ENCODE measurements around the gene ACTBL2.

ACTBL2 gene

DNA sequence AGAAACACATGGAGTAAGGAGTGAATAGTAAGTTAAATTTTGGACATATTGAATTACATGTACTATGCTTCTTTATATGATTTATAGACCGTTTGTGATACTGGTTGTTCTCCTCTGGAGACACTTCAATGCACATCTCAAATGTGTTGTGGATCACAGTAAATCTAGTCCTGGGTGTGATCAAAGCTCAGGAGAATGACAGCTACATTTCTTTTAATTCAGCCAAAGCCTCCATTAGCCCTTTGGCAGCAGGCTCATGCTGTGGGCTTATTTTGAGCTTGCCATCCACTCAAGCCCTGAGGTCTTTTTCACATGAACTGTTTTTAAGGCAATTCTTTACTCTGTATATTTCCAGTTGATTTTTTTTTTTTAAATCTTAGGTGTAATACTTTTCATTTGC, 34.6 kb upstream of the ACTBL2 start:
- TF ChIP-seq, protein P1, sequence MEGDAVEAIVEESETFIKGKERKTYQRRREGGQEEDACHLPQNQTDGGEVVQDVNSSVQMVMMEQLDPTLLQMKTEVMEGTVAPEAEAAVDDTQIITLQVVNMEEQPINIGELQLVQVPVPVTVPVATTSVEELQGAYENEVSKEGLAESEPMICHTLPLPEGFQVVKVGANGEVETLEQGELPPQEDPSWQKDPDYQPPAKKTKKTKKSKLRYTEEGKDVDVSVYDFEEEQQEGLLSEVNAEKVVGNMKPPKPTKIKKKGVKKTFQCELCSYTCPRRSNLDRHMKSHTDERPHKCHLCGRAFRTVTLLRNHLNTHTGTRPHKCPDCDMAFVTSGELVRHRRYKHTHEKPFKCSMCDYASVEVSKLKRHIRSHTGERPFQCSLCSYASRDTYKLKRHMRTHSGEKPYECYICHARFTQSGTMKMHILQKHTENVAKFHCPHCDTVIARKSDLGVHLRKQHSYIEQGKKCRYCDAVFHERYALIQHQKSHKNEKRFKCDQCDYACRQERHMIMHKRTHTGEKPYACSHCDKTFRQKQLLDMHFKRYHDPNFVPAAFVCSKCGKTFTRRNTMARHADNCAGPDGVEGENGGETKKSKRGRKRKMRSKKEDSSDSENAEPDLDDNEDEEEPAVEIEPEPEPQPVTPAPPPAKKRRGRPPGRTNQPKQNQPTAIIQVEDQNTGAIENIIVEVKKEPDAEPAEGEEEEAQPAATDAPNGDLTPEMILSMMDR (IDR thresholded peaks at IDR 0.05; ENCODE audit: low read depth, low read length) = no peak
- Histone ChIP-seq H3K27me3 (ENCODE audit: insufficient read depth, low read depth, severe bottlenecking) (no peaks in the 10 kb centered on the region), H3K36me3 (no peaks in the 10 kb centered on the region), H3K4me3 (ENCODE audit: low read depth, low read length) (no peak overlapping the region), H3K9me3 (ENCODE audit: severe bottlenecking) (peaks cover 3% of the 10 kb centered on the region), H3K27ac (no peak overlapping the region)
- no peak for DNase-seq

DNA sequence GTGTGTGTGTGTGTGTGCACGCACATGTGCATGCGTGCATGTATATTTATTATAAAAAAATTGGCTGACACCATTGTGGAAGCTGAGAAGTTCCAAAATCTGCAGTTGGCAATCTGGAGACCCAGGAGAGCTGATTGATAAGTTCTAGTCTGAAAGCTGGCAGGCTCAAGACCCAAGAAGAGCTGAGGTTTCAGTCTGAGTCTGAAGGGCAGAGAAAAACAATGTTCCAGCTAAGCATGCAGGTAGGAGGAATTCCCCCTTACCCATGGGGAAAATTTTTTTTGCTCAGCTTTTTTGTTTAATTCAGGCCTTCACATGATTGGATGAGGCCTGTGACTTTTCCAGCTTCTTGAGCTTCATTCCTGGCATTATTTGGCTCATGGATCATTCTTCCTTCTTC, 31.2 kb upstream of the ACTBL2 start:
- no peaks in the 10 kb centered on the region for H3K9me3 ChIP-seq (ENCODE audit: severe bottlenecking)
- no peaks in the 10 kb centered on the region for H3K27me3 ChIP-seq (ENCODE audit: insufficient read depth, low read depth, severe bottlenecking)
- no peak overlapping the region for H3K27ac ChIP-seq
- no peaks in the 10 kb centered on the region for H3K36me3 ChIP-seq
- DNase-seq = no peak
- TF ChIP-seq, protein P1 (IDR thresholded peaks at IDR 0.05; ENCODE audit: low read depth, low read length) = no peak
- no peak overlapping the region for H3K4me3 ChIP-seq (ENCODE audit: low read depth, low read length)

DNA sequence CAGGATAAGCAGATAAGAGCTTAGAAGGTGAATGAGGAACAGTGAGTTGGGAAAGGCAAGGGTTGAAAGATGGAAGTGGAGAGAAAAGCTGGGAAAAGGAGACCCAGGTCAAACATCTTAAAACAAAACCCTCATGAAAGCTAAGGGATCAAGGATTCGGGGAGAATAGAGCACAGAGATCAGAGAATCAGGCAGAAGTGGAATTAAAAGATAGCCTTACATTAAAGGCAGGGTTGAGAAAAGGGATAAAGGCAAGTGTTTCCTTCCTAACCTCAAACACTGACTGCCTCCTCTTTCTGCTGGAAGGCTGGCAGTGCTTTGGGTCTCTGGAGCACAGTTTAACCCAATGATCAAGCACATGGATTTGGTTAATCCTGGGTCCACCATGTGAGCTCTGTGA, 28.7 kb upstream of the ACTBL2 start:
- Histone ChIP-seq H3K27me3 (ENCODE audit: insufficient read depth, low read depth, severe bottlenecking) (no peaks in the 10 kb centered on the region), H3K4me3 (ENCODE audit: low read depth, low read length) (no peak overlapping the region), H3K36me3 (no peaks in the 10 kb centered on the region), H3K9me3 (ENCODE audit: severe bottlenecking) (no peaks in the 10 kb centered on the region), H3K27ac (no peak overlapping the region)
- TF ChIP-seq, protein P1 (IDR thresholded peaks at IDR 0.05; ENCODE audit: low read depth, low read length) = no peak
- DNase-seq = no peak

DNA sequence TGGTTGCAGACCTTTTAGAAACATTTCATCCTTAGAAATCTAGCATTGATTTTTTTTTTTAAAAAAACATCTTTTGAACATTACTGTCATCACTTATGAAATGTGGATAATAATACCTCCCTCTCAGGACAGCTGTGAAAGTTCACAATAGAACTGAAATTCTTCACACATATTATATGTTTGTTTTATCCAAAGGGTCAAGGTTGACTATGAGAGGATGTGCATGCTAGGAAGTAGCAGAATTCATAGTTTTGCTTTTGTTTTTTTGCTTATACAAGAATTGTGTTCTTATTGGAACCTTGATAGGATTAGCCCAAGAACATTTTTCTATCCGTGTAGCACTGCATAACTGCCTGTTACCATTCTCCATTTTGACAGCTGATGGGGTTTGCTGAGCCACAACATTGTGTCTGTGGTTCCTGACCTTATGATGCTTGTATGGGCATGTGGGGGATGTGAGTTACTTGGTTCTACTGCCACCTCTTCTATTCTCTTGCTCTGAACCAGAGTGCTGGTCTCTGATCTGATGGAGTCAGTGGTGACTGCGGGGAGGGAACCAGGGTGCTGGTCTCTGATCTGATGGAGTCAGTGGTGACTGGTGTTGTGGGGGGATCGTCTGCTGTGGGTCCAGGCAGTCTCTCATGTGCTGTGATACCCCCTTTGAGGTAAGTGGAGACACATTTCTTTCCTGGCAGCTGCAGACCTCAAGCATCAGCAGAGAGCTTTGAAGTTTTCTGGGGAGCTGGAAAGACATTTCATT, 27.1 kb upstream of the ACTBL2 start:
- Histone ChIP-seq H3K36me3 (no peaks in the 10 kb centered on the region), H3K27me3 (ENCODE audit: insufficient read depth, low read depth, severe bottlenecking) (no peaks in the 10 kb centered on the region), H3K9me3 (ENCODE audit: severe bottlenecking) (no peaks in the 10 kb centered on the region), H3K27ac (no peak overlapping the region), H3K4me3 (ENCODE audit: low read depth, low read length) (no peak overlapping the region)
- DNase-seq = no peak
- TF ChIP-seq, protein P1 (IDR thresholded peaks at IDR 0.05; ENCODE audit: low read depth, low read length) = no peak

DNA sequence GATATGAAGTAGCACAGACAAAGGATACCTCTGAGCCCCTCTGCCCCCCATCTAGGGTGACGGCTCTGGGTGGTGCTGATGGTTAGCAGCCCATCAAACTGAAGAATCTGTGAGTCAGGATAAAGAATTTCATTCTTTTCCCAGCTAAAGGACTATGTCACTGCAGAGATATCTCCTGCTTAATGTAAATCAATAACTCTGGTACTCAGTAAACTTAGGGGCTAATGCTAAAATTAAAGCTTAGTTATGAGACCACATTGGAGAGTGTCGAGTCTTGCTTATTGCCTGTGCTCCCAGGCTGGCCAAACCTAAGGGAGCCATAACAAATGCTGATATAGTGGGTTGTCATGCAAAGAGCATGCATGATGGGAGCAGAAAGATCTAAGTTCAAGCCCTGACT, 25.6 kb upstream of the ACTBL2 start:
- Histone ChIP-seq H3K27ac (no peak overlapping the region), H3K27me3 (ENCODE audit: insufficient read depth, low read depth, severe bottlenecking) (no peaks in the 10 kb centered on the region)
- DNase-seq = no peak

More for the DNA sequence above, 25.6 kb upstream of the ACTBL2 start:
- H3K36me3 ChIP-seq = no peaks in the 10 kb centered on the region
- H3K4me3 ChIP-seq (ENCODE audit: low read depth, low read length) = no peak overlapping the region
- TF ChIP-seq, protein P1 (IDR thresholded peaks at IDR 0.05; ENCODE audit: low read depth, low read length) = no peak
- H3K9me3 ChIP-seq (ENCODE audit: severe bottlenecking) = no peaks in the 10 kb centered on the region

All from WERI-Rb-1 (cell line).